IPS DF 6.9 (cell line): ENCODE measurements around the gene RPS6KA5.

Experiments
- DNase-seq: peaks from one replicate; pipeline ENCODE4 v3.0.0-alpha.2; 2013; ENCODE audit warnings: low read depth, low spot score
- H3K27ac ChIP-seq: one replicate; pipeline ENCODE4 v1.5.1; 2013; ENCODE audit warnings: low read length, control low read depth
- H3K27me3 ChIP-seq: 2 replicates; pipeline ENCODE4 v1.6.1; 2013; ENCODE audit warnings: mild to moderate bottlenecking, low read length; ENCODE audit not compliant: control insufficient read depth, insufficient read depth
- H3K36me3 ChIP-seq: 2 replicates; pipeline ENCODE4 v1.6.1; 2013; ENCODE audit warnings: low read length; ENCODE audit not compliant: control insufficient read depth, insufficient read depth
- H3K4me1 ChIP-seq: 2 replicates; pipeline ENCODE4 v1.6.1; 2013; ENCODE audit warnings: low read length; ENCODE audit not compliant: control insufficient read depth, insufficient read depth
- H3K4me3 ChIP-seq: 2 replicates; pipeline ENCODE4 v1.5.1; 2013; ENCODE audit warnings: mild to moderate bottlenecking, low read length
- H3K9me3 ChIP-seq: 2 replicates; pipeline ENCODE4 v1.6.1; 2013; ENCODE audit warnings: low read length, inconsistent platforms; ENCODE audit not compliant: control insufficient read depth, insufficient read depth
- WGBS: extraction: QIAGEN DNeasy Blood & Tissue Kit; methylation state at CpG from one replicate; pipeline ENCODE4 v1.1.7; 2013; ENCODE audit warnings: mixed read lengths, missing lambda C conversion rate; ENCODE audit not compliant: insufficient read length, insufficient coverage; 5-methylcytosine and 5-hydroxymethylcytosine counted together

Gene RPS6KA5

GRCh38 chr14:90905531-90905930 is 154.9 kb downstream of the RPS6KA5 start:
- Histone ChIP-seq H3K9me3 (no peaks in the 10 kb centered on the region), H3K27me3 (no peaks in the 10 kb centered on the region), H3K27ac (no peak overlapping the region), H3K4me1 (no peaks in the 10 kb centered on the region), H3K36me3 (no peaks in the 10 kb centered on the region), H3K4me3 (no peak overlapping the region)
- no peak for DNase-seq

DNA sequence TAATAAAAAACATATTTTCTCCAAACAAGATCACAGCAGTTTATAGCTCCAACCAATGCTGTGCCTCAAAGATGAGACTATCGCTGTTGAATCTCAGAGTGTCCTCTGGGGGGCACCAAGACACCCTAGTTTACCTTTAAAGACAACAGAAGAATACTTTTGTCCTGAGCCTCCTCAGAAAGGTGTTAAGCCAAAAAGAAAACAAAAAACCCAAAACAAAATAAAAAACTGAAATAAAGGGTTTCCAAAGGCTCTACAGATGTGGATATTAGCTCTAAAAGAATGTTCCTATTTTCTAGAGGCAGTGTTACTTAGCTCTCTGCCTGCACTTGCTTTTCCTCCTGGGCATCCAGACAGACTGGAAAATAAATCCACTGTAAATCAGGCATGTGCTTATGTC is 157.3 kb downstream of the RPS6KA5 start:
- Histone ChIP-seq H3K27ac (no peak overlapping the region), H3K4me3 (no peak overlapping the region), H3K36me3 (no peaks in the 10 kb centered on the region), H3K9me3 (no peaks in the 10 kb centered on the region), H3K27me3 (no peaks in the 10 kb centered on the region), H3K4me1 (no peaks in the 10 kb centered on the region)
- WGBS: no CpG with 5 or more reads among the region's 1 CpG
- DNase-seq: no peak

GRCh38 chr14:90900476-90901083 is 159.9 kb downstream of the RPS6KA5 start:
- no peaks in the 10 kb centered on the region for H3K36me3 ChIP-seq
- H3K27ac ChIP-seq: no peak overlapping the region
- DNase-seq: no peak
- no peaks in the 10 kb centered on the region for H3K4me1 ChIP-seq
- H3K4me3 ChIP-seq: no peak overlapping the region
- no CpG with 5 or more reads among the region's 2 CpGs for WGBS
- H3K9me3 ChIP-seq: no peaks in the 10 kb centered on the region
- H3K27me3 ChIP-seq: no peaks in the 10 kb centered on the region

- WGBS: no CpG with 5 or more reads among the region's 6 CpGs
- no peak overlapping the region for H3K4me3 ChIP-seq
- H3K36me3 ChIP-seq: no peaks in the 10 kb centered on the region
- no peak overlapping the region for H3K27ac ChIP-seq
- no peaks in the 10 kb centered on the region for H3K4me1 ChIP-seq
- DNase-seq: no peak
- no peaks in the 10 kb centered on the region for H3K27me3 ChIP-seq
- no peaks in the 10 kb centered on the region for H3K9me3 ChIP-seq
These were observed 163.4 kb downstream of the RPS6KA5 start for GRCh38 chr14:90897022-90897421.

GRCh38 chr14:90894241-90894640 is 166.2 kb downstream of the RPS6KA5 start:
- Histone ChIP-seq H3K36me3 (no peaks in the 10 kb centered on the region), H3K27ac (no peak overlapping the region), H3K4me3 (no peak overlapping the region), H3K4me1 (no peaks in the 10 kb centered on the region), H3K9me3 (no peaks in the 10 kb centered on the region), H3K27me3 (no peaks in the 10 kb centered on the region)
- WGBS: no CpG with 5 or more reads among the region's 6 CpGs
- no peak for DNase-seq

GRCh38 chr14:90893510-90893909 is 166.9 kb downstream of the RPS6KA5 start:
- no peaks in the 10 kb centered on the region for H3K9me3 ChIP-seq
- H3K4me3 ChIP-seq: no peak overlapping the region
- no peaks in the 10 kb centered on the region for H3K27me3 ChIP-seq
- no peaks in the 10 kb centered on the region for H3K36me3 ChIP-seq
- DNase-seq: no peak
- no CpG with 5 or more reads among the region's 2 CpGs for WGBS
- no peak overlapping the region for H3K27ac ChIP-seq
- no peaks in the 10 kb centered on the region for H3K4me1 ChIP-seq

- no peaks in the 10 kb centered on the region for H3K4me1 ChIP-seq
- H3K9me3 ChIP-seq: no peaks in the 10 kb centered on the region
- no peaks in the 10 kb centered on the region for H3K27me3 ChIP-seq
- DNase-seq: no peak
- H3K36me3 ChIP-seq: no peaks in the 10 kb centered on the region
- no peak overlapping the region for H3K4me3 ChIP-seq
- H3K27ac ChIP-seq: no peak overlapping the region
These were observed 167.5 kb downstream of the RPS6KA5 start for GRCh38 chr14:90892970-90893369.

GRCh38 chr14:90891326-90891725 is 169.1 kb downstream of the RPS6KA5 start:
- no peak overlapping the region for H3K27ac ChIP-seq
- H3K4me3 ChIP-seq: no peak overlapping the region
- no CpG with 5 or more reads among the region's 1 CpG for WGBS
- H3K4me1 ChIP-seq: no peaks in the 10 kb centered on the region
- no peaks in the 10 kb centered on the region for H3K36me3 ChIP-seq
- H3K9me3 ChIP-seq: no peaks in the 10 kb centered on the region
- no peaks in the 10 kb centered on the region for H3K27me3 ChIP-seq
- no peak for DNase-seq

GRCh38 chr14:90890322-90891020 is 170.0 kb downstream of the RPS6KA5 start:
- Histone ChIP-seq H3K4me3 (no peak overlapping the region), H3K9me3 (no peaks in the 10 kb centered on the region)
- WGBS: no CpG with 5 or more reads among the region's 10 CpGs

DNA sequence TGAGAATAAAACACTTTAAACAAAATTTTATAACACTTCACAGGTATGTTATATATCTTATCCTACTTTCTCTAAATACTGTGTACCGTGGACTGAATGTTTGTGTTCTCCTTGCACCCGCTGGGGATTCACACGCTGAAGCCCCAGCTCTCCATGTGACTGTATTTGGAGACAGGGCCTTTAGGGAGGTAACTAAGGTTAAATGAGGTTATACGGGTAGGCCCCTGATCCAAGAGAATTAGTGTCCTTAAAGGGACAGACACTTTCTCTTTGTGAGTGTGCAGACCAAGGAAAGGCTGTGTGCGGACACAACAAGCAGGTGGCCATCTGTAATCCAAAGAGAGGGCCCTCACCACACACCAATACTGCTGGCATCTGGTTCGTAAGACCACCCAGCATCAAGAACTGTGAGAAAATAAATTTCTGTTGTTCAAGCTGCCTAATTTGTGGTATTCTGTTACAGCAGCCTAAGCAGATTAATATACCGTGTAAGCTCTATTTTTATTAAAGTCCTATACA is 174.1 kb downstream of the RPS6KA5 start:
- H3K4me3 ChIP-seq: no peak overlapping the region
- H3K27ac ChIP-seq: no peak overlapping the region
- no peaks in the 10 kb centered on the region for H3K4me1 ChIP-seq
- no peaks in the 10 kb centered on the region for H3K27me3 ChIP-seq
- no CpG with 5 or more reads among the region's 7 CpGs for WGBS
- H3K36me3 ChIP-seq: no peaks in the 10 kb centered on the region
- DNase-seq: no peak
- no peaks in the 10 kb centered on the region for H3K9me3 ChIP-seq

More at GRCh38 chr14:90890322-90891020, 170.0 kb downstream of the RPS6KA5 start:
- H3K4me1 ChIP-seq: no peaks in the 10 kb centered on the region
- H3K27ac ChIP-seq: no peak overlapping the region
- no peaks in the 10 kb centered on the region for H3K36me3 ChIP-seq
- H3K27me3 ChIP-seq: no peaks in the 10 kb centered on the region
- DNase-seq: no peak

DNA sequence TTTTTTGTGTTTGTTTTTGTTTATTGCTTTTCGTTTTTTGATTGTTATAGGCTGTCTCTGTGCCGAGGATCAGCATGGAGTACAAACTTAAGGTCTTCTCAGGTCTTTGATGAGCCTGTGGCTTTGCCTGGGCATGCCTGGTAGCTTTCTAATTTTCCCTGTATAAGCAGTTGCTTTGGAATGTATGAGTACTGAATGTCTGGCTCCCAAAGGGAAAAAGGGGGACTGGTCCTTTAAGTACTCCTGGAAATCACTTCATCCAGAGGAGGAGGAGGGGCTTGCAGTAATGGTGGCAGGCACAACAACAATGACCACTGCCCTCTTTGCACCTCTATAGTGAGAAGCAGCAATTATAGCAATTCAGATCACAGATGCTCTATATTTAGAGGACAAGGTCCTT is 176.7 kb downstream of the RPS6KA5 start:
- WGBS: no CpG with 5 or more reads among the region's 2 CpGs
- H3K27me3 ChIP-seq: no peaks in the 10 kb centered on the region
- no peak overlapping the region for H3K4me3 ChIP-seq
- H3K4me1 ChIP-seq: no peaks in the 10 kb centered on the region
- H3K36me3 ChIP-seq: no peaks in the 10 kb centered on the region
- no peak for DNase-seq
- no peak overlapping the region for H3K27ac ChIP-seq
- H3K9me3 ChIP-seq: no peaks in the 10 kb centered on the region
